ENCODE measurements around the gene STK10. TPM values are rescaled to one million over a fixed set of nuclear protein-coding genes. Genes with fewer than 3 reads are reported as not detected.

STK10 gene
- total and polyA plus RNA-seq, 2 of the 8 experiments (the other 6 are each of a cell fraction or from before 2014, with no cell fraction given): 10.5 to 21.4 TPM

DNA sequence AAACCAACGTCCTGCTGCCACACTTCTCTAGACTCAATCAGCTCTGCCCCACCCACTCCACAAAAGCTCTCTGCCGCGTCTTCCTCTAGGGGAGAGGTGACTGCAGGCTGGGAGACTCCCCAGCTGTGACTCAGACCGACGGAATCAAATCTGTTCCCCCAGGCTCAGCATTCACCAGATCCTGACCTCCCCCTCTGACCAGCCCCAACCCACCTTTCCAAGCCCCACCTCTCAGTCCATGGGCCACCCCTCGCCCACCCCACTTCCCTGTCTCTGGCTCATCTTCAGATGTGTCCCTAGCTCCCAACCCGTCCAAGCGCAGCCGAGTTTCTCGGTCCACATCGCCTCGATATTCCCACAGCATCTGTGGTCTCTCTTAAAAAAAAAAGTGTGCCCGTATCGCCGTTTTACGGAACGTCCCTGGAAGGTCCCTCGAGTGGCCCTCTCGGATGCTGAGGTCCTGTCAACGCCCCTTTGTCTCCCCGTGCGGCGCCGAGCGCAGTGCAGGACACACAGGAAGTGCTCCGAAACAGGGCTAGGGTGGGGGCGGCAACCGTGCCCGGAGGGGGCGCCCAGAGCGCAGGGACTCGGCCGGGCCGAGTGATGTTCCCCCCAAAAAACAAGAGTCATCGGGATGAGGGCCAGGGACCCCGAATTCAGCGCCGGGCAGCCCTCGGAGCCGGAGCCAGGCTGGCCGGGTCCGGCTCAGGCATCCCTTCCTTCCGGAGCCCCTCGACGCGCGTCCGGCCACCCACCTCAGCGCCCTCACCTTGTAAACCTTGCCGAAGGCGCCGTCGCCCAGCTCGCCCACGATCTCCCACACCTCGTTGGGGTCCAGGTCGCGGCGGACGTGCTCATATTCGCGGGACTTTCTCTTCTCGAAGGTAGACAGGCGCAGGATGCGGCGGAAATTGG lies 649 bp downstream of the STK10 start:
- peak in 1 of 2 experiments; percentile 86 for DNase-seq (ENCODE audit: low read depth in 1 of 2, low spot score in 2 of 2)
- WGBS, 2 experiments (ENCODE audit: extremely low coverage in 1 of 2, insufficient coverage in 1 of 2, insufficient read length in 1 of 2, insufficient replicate concordance in 2 of 2, low coverage in 1 of 2, low lambda C conversion rate in 2 of 2, missing lambda C conversion rate in 1 of 2): 2% methylated on average over 65 of the region's 66 CpGs; no CpG with 5 or more reads in 1 of the 2 experiments
- no peak overlapping the region for H4K91ac ChIP-seq (replicated peaks; ENCODE audit: insufficient read length, low read length)
- H4K20me1 ChIP-seq (replicated peaks in 1 of 2; ENCODE audit: control insufficient read depth in 1 of 2, insufficient read depth in 2 of 2, low read length in 2 of 2): peaks cover 0 to 6% of the 10 kb centered on the region in 2 experiments
- no peak overlapping the region for H2BK120ac ChIP-seq (replicated peaks; ENCODE audit: low read depth, low read length)
- no peak overlapping the region for H2BK15ac ChIP-seq (ENCODE audit: low read length)
- no peaks in the 10 kb centered on the region for H3K36me3 ChIP-seq (ENCODE audit: control insufficient read depth in 2 of 4, insufficient read depth in 4 of 4, low read length in 3 of 4)
- peaks cover 0 to 4% (median 1%) of the 10 kb centered on the region in 4 experiments; a peak in 3 of 7 replicates for H3K4me1 ChIP-seq (replicated peaks in 1 of 4; ENCODE audit: control insufficient read depth in 3 of 4, insufficient read depth in 4 of 4, low read length in 3 of 4)
- H3K27me3 ChIP-seq (replicated peaks in 1 of 4; ENCODE audit: control insufficient read depth in 3 of 4, extremely low read depth in 1 of 4, insufficient read depth in 3 of 4, low read length in 3 of 4): no peaks in the 10 kb centered on the region; a peak in 1 of 7 replicates
- H4K8ac ChIP-seq (ENCODE audit: extremely low read depth, insufficient read depth, low read length): peak overlapping the region; percentile 45; the same call in 1 of the 2 replicates
- no peak overlapping the region for H3K14ac ChIP-seq (ENCODE audit: insufficient read length)
- no peak overlapping the region for H2BK20ac ChIP-seq (ENCODE audit: low read length)
- H3K23ac ChIP-seq (ENCODE audit: insufficient read length): no peak overlapping the region
- H3K18ac ChIP-seq (ENCODE audit: extremely low read depth, low read length): peak overlapping the region; percentile 83
- ChIA-PET CTCF (ENCODE audit: partially characterized antibody) (interaction anchor here (0.7 to 2.9 kb wide), 25 partner anchors 8 to 145 kb away, joined by 3 to 15 read pairs (median 3); no protein-coding TSS in a partner anchor), POLR2A (ENCODE audit: partially characterized antibody) (interaction anchor here (0.8 to 4.9 kb wide), 5 partner anchors 9 to 94 kb away, joined by 3 to 27 read pairs (median 5); no protein-coding TSS in a partner anchor)
- peak overlapping the region; percentile 46 for H3K56ac ChIP-seq (replicated peaks; ENCODE audit: insufficient read length, low read depth, low read length)
- H2BK5ac ChIP-seq (ENCODE audit: low read depth, low read length): peak overlapping the region; percentile 26; the same call in 1 of the 2 replicates
- H3K79me1 ChIP-seq (ENCODE audit: low read depth, low read length): peaks cover 8% of the 10 kb centered on the region; the same call in 1 of the 2 replicates
- H3K4me2 ChIP-seq (ENCODE audit: insufficient read depth in 1 of 2, low read depth in 2 of 2, low read length in 2 of 2): peak overlapping the region; percentile 71 to 86
- peak overlapping the region; percentile 53 for H3K4ac ChIP-seq (replicated peaks; ENCODE audit: insufficient read length, low read depth, low read length)
- H3K4me3 ChIP-seq (ENCODE audit: extremely low read depth in 1 of 4, insufficient read depth in 2 of 4, low read depth in 3 of 4, low read length in 4 of 4): peak overlapping the region; percentile 61 to 84 (median 79)
- H3K23me2 ChIP-seq (ENCODE audit: low read depth, low read length): peaks cover 14% of the 10 kb centered on the region
- no peak for FAIRE-seq
- H2AFZ ChIP-seq (ENCODE audit: low read length): no peak overlapping the region
- no peak overlapping the region for H2BK12ac ChIP-seq (ENCODE audit: low read depth, low read length)
- no peaks in the 10 kb centered on the region for H3K9me3 ChIP-seq (ENCODE audit: insufficient read depth in 2 of 2, low read depth in 1 of 2, low read length in 1 of 2)
- H2AK5ac ChIP-seq (ENCODE audit: low read depth, low read length): no peak overlapping the region
- peaks cover 0 to 8% of the 10 kb centered on the region in 2 experiments; a peak in 1 of 4 replicates for H3K79me2 ChIP-seq (ENCODE audit: control insufficient read depth in 1 of 2, insufficient read depth in 2 of 2, low read length in 2 of 2)
- H3K27ac ChIP-seq (ENCODE audit: low read depth, low read length): no peak overlapping the region
- H3K9ac ChIP-seq (replicated peaks in 1 of 4; ENCODE audit: extremely low read depth in 1 of 4, low read depth in 3 of 4, low read length in 3 of 4): peak overlapping the region; percentile 16 to 53 (median 26); a peak in 5 of 7 replicates
- H4K5ac ChIP-seq (ENCODE audit: insufficient read length, low read depth, low read length): no peak overlapping the region
- peak; percentile 82 for TF ChIP-seq KDM4A (IDR thresholded peaks at IDR 0.05; ENCODE audit: low read depth, low read length, severe bottlenecking)
- no peak; the same call in 1 of the 2 replicates for TF ChIP-seq BACH1 (IDR thresholded peaks at IDR 0.05; ENCODE audit: low read length)
- no peak for TF ChIP-seq SIRT6 (IDR thresholded peaks at IDR 0.05; ENCODE audit: low read length)
- TF ChIP-seq BCL11A (IDR thresholded peaks at IDR 0.05; ENCODE audit: low read depth in 2 of 2, low read length in 2 of 2): no peak
- TF ChIP-seq SIX5 (IDR thresholded peaks at IDR 0.05; ENCODE audit: low read depth, low read length): no peak
- no peak for TF ChIP-seq FOSL1 (IDR thresholded peaks at IDR 0.05; ENCODE audit: insufficient read depth, low read depth, low read length)
- peak; percentile 5; the same call in 1 of the 2 replicates for TF ChIP-seq GABPA (IDR thresholded peaks at IDR 0.05; ENCODE audit: borderline replicate concordance, insufficient read depth, low read length)
- TF ChIP-seq, protein P1, sequence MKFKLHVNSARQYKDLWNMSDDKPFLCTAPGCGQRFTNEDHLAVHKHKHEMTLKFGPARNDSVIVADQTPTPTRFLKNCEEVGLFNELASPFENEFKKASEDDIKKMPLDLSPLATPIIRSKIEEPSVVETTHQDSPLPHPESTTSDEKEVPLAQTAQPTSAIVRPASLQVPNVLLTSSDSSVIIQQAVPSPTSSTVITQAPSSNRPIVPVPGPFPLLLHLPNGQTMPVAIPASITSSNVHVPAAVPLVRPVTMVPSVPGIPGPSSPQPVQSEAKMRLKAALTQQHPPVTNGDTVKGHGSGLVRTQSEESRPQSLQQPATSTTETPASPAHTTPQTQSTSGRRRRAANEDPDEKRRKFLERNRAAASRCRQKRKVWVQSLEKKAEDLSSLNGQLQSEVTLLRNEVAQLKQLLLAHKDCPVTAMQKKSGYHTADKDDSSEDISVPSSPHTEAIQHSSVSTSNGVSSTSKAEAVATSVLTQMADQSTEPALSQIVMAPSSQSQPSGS (IDR thresholded peaks at IDR 0.05; ENCODE audit: low read length): no peak
- no peak for TF ChIP-seq POLR2AphosphoS5 (IDR thresholded peaks at IDR 0.05; ENCODE audit: low read depth, low read length)

Measured in H1 (cell line).